ENCODE measurements around the gene CETN1.

Gene CETN1

DNA sequence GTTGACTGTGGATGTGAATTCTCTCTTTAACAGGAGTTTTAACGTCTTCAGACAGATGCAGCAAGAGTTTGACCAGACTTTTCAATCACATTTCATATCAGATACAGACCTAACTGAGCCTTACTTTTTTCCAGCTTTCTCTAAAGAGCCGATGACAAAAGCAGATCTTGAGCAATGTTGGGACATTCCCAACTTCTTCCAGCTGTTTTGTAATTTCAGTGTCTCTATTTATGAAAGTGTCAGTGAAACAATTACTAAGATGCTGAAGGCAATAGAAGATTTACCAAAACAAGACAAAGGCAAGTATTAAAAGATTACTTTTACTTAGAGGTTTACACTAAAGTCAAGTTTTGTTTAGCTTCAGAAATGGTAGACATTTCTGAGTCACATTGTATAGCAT lies 47.1 kb downstream of the CETN1 start:
- DNase-seq: no peak

DNA sequence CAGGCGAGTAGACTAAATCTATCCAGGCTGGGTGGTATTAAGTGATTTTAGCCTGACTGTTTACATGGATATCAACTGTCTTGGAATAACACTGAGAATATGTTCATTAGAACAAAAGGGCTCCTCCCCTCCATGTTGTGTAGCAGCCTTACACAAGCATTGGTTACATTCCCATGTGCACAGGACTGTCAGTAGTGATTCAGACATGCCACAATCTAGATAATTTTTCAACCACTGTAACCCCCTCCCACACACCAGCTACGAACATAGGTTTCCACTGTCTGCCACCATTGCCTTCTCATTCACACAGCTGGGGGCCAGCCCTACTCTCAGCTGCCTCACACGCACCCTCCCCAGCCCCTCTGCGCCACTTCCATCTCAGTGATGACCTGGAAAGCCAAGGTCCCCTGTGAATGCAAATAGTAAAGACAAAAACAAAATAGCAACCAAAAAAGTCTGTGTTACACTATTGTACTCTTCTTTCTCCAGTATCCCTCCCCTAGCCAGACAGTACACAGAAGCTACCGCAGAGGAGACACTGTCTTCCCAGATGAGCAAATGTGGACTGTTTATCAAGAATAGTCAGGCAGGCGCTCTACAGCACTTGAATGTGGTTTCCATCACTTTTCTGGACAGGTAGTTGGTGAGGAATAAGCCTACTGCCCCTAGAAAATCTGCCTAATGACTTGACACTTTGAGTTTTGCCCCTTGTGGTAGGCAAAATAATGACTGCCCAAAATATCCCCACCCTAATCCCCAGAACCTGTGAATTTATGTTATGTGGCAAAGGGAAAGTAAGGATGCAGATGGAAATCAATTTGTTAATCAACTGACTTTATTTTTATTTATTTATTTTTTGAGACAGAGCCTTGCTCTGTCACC lies 49.3 kb downstream of the CETN1 start:
- DNase-seq: no peak

- DNase-seq: no peak
Measured at GRCh38 chr18:631560-631959, 51.4 kb downstream of the CETN1 start.

Measured in NCI-H774 (cell line).